GM19099 (cell line): ENCODE data around the gene OPN1LW.
"Not testable (repeated sequence)": the region's sequence is repeated elsewhere in the genome, so short reads cannot be mapped to it uniquely, and the experiment has no call there.

Experiments used
- POLR2A ChIP-seq: IDR thresholded peaks from 3 replicates; pipeline ENCODE4 v1.6.1; 2011; ENCODE audit warnings: low read depth; ENCODE audit not compliant: insufficient read length; ENCODE audit errors: extremely low read depth

Gene OPN1LW

DNA sequence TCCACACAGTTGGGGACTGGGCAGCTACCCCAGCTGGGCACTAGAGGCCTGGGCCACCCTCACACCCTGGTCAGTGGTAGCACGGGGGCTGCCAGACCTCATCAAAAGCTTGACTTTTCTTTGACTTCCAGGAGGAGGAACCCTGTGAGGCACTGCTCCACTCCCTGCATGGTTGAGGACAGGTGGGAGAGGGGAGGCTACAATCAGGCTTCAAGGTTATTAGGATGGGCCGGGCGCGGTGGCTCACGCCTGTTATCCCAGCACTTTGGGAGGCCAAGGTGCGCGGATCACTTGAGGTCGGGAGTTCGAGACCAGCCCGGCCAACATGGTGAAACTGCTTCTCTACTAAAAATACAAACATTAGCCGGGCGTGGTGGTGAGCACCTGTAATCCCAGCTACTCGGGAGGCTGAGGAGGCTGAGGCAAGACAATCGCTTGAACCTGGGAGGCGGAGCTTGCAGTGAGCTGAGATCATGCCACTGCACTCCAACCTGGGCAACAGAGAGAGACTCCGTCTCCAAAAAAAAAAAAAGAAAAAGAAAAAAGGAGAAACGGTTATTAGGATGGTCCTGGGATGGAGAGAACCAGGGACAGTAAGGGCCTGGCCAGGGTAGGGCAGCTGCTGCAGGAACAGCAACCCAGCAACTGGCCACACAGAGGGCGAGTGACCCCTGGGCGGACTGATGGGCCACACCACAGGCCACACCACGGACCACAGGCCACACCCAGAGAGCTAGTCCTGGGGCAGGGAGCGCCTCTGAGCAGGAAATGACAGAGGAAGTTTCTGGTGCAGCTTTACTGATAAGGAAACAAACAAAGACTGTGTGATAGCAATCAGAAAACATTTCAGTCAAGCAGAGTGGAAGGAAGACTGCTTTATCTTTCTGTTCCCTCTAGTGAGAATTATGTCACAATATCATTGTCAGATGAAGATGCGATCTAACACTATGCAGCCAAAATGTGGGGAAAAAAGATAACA lies 20.5 kb upstream of the OPN1LW start:
- no peak for TF ChIP-seq POLR2A

DNA sequence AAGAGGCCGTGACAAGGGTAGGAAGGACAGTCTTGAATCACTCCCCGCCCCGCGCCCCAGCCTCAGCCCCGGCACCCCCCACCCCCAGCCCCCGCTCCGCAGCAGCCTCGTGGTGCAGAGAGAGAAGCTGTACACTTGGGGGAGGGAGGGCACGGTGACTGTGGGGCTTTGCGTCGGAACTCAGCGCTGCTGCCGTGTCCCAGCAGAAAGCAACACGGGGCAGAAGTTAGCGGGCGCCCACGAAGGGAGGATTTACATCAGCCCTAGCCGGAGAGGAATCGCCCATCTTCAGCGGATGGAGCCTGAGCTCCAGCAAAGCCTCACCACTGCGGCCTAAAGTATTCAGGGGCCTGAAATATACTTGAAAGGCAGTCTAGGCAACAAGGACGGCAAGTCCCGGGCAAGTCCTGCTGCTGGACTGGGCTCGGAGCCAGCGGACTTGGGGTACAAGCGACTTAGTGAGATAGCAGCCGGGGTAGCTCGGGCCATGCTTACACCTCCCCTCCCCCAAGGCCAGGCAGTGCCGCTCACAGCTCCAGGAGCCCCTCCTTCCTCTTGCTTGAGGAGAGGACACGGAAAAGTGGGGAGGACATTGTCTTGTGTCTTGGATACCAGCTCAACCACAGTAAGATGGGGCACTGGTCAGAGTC lies 18.5 kb upstream of the OPN1LW start:
- no peak for TF ChIP-seq POLR2A

GRCh38 chrX:154126101-154126500 lies 17.9 kb upstream of the OPN1LW start:
- TF ChIP-seq POLR2A = no peak

GRCh38 chrX:154131955-154132354 lies 12.1 kb upstream of the OPN1LW start:
- TF ChIP-seq POLR2A = no peak

- TF ChIP-seq POLR2A = no peak
Measured at GRCh38 chrX:154132366-154132765, 11.7 kb upstream of the OPN1LW start.

DNA sequence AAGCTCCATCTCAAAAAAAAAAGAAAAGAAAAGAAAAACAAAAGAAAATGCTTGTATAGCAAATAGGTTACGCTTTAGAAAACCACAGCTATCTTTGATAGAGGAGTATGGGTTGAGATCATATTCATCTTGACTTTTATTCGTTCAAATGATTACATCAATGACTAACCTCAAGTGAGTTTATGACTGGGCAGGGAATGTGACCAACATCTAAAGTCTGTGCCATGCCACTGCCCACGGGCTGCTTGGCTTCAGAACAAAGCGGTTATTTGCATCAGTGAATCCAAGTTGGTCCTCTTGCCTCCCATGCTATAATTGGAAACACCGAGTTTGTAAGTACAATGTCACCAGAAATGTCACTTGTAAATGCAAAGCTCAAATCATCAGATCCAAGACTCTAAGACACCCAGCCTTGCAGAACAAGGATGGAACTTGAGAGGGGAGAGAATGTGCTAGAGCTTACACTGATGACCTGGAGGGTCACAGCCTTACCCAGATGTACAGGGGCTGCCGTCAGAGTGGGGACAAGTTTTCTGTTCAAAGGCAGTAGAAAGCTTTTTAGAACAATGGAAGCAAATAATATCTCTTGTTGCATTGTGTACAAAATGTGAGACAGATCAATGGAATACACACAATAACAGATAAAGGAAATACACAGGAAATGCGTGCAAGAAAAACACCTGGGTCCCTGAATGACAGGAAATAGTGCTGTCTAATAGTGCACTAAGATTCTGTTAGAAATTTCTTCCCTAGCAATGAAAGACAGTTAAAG lies 8.4 kb upstream of the OPN1LW start:
- no peak for TF ChIP-seq POLR2A

DNA sequence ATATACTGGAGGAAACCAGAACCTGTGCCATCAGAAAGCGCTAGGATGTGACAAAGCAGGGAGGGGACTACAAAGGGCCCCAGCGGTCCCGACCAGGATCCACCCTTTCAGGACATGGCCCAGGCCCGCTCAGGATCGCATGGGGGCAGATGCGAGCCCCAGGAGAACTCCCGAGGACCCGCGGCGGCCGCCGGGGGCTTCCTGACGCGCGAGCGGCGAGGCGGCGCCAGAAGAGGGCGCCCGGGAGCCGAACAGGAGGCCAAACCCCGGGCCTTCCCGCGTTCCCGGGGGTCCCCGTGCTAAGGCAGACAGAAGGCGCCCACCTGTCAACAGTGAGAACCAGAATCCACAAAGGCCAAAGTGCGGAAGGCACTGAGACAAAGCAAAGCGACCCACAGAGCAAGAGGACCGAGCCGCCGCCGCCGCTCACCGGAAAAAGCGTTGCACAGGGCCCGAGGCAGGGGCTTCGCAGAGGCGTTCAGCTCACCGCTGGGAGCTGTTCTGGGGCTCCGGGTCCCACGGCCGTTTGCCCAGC lies 7.3 kb upstream of the OPN1LW start:
- no peak for TF ChIP-seq POLR2A

DNA sequence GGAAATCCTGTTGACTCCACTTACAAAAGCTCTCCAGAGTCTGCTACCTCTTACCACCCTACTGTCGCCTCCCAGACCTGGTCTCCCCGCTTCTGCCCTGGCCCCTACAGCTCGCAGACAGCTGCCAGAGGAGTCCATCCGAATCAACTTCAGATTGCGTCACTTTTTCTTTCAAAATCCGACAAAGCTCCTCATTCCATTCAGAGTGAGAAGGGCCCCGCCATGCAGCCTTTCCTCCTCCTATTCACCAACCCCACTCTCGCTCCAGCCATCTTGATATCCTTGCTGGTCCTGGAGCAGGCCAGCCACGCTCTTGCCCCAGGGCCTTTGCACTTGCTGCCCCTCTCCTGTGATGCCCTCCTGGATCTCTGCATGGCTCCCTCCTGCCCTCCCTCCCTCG lies 5.2 kb upstream of the OPN1LW start:
- no peak for TF ChIP-seq POLR2A

- TF ChIP-seq POLR2A = no peak
Measured at GRCh38 chrX:154140206-154140605, 3.8 kb upstream of the OPN1LW start.

DNA sequence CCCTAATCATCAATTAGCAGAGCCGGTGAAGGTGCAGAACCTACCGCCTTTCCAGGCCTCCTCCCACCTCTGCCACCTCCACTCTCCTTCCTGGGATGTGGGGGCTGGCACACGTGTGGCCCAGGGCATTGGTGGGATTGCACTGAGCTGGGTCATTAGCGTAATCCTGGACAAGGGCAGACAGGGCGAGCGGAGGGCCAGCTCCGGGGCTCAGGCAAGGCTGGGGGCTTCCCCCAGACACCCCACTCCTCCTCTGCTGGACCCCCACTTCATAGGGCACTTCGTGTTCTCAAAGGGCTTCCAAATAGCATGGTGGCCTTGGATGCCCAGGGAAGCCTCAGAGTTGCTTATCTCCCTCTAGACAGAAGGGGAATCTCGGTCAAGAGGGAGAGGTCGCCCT lies 3.3 kb upstream of the OPN1LW start:
- no peak for TF ChIP-seq POLR2A

- TF ChIP-seq POLR2A = no peak
Measured at GRCh38 chrX:154142386-154142785, 1.7 kb upstream of the OPN1LW start.

GRCh38 chrX:154142950-154143745 lies 895 bp upstream of the OPN1LW start:
- TF ChIP-seq POLR2A = no peak

DNA sequence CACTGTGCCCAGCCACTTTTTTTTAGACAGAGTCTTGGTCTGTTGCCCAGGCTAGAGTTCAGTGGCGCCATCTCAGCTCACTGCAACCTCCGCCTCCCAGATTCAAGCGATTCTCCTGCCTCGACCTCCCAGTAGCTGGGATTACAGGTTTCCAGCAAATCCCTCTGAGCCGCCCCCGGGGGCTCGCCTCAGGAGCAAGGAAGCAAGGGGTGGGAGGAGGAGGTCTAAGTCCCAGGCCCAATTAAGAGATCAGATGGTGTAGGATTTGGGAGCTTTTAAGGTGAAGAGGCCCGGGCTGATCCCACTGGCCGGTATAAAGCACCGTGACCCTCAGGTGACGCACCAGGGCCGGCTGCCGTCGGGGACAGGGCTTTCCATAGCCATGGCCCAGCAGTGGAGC lies 38.3 kb downstream of the OPN1LW start, which contains the start of gene OPN1MW:
OPN1MW (plus strand) TSS at position 301 of the 400 bp plus-strand sequence; CDS start at position 383, 82 bp downstream.
- TF ChIP-seq POLR2A = not testable (repeated sequence)
